NCI-H526 treated with DMSO at 0.1 percent for 48 hours (cell line): Measurements from ENCODE around the gene ADGRG1.

Experiments used
- DNase-seq: peaks from one replicate; lab custom pipeline; 2025; lab: John Stamatoyannopoulos, UW

The ADGRG1 gene

DNA sequence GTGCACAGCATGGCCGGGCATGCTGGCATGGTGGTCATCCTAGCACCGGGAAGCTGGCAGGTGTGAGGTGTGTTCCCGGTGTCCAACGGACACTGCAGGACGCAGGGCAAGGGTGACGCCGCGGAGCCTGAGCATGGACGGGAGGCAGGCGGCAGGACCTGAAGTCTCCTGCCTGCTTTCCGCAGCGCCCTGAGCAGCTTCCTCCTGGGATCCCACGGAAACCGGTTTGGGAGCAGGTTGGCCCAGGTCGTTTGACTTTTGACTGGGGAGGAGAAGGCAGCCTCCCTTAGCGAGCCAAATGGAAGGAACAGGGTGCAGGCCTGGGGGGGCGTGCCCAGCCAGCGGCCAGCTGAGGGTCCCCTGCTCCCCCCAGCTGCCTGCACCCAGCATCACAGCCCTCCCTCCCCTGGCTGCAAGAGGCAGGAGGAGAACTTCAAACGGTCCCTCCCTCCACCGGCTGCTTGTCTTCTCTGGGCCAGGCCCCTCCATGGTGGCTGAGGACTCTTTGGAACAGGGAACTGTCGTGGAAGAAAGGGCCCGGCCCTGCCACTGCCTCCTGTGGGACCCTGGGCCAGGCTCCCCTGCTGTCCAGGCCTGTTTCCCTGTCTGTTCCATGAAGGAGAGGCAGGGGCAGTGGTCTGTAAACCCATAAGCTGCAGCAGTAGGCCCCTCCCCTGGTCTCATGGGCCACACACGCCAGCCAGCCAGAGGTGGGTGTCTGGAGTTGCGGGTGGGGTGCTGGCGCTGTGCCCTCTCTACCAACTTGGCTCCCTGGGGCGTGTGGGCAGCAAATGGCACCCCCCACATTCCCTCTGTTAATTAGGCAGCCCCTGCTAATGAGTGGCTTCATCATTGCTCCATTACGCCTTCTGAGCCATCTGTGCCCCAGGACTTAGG is 7.8 kb upstream of the ADGRG1 start:
- DNase-seq = peak; percentile 19

DNA sequence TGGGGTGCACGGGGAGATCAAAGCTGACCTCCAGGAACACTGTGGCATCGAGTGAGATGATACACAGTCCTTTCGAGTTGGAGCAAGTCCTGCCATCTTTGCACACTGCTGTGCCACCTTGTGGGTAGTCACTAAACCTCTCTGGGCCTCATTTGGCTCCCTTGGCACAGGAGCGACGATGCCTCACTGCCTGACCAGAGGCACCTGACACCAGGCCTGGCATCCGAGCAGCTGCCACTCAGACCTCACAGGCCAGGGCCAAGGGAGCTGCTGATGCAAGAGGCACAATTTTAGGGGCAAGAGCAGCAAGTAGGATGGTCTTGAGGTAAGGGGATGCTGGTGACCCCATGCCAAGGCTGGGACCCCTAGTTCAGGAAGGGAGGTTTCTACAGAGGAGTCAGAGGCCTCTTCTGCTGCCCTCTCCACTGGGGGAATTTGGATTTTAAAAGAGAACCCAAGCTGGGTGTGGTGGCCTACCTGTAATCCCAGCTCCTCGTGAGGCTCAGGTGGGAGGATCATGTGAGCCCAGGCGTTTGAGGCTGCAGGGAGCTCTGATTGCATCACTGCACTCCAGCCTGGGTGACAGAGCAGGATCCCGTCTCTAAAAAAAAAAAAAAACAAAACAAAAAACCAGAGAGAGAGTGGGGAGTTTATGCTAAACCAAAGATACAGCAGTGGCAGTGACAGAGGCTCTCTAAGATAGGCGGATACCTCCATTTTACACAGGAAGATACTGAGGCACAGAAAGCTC is 6.7 kb upstream of the ADGRG1 start:
- no peak for DNase-seq

GRCh38 chr16:57622361-57623250 is 5.8 kb upstream of the ADGRG1 start:
- DNase-seq = no peak

DNA sequence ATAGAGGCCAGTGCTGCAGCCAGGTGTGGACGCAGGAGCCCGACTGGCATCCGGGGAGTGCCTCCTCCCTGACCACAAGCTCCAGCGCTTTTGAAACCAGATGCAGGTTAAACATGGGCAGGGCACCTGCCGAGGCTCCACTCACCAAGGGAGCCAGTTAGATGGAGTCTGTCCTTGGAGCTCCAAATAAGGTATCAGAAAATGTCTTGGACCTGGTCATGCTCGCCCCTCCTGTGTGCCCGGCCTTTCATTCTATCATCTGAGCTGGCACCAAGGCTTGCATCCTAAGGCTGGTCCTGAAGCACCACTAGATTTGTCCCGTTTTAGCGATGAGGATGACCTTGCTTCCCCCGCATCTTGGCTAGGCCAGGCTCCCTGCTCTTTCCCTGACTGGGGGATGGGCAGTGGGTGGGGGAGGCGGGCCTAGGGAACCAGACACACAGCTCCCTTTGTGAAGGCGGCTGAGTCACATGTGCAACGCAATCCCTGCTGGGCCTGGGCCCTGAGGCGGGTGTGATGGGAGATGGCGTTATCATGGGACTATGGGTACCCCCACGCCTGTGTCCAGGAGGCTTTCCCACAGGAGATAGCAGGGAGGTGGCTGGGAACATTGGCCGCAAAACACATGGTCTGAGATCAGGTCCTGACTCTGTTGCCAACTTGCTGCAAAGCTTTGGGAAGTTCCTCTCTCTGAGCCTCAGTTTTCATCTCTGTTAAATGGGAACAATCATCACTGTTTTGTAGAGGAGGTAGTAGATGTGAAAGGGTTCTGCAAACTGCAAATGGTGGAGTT is 5.0 kb upstream of the ADGRG1 start:
- no peak for DNase-seq

DNA sequence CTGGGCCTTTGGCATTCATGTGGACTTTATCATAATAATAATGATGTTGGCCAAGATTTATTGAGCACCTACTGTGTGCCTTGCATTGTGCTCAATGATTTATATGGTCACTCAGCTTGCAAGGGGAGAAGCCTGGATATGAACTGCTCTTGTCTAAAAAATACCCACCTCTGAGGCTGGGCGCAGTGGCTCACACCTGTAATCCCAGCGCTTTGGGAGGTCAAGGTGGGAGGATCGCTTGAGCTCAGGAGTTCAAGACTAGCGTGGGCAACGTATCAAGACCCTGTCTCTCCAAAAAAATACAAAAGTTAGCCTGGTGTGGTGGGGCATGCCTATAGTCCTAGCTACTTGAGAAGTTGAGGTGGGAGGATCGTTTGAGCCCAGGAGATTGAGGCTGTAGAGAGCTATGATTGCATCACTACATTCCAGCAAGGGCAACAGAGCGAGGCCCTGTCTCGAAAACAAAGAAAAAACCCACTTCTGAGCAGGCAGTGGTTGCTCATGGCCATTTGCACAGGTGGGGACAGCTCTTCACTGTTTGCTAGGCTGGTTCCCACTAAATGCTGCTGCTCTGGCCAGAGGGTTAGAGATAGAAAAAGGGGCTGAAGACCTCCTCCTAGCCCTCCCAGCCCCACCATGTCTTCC is 4.3 kb upstream of the ADGRG1 start:
- no peak for DNase-seq

DNA sequence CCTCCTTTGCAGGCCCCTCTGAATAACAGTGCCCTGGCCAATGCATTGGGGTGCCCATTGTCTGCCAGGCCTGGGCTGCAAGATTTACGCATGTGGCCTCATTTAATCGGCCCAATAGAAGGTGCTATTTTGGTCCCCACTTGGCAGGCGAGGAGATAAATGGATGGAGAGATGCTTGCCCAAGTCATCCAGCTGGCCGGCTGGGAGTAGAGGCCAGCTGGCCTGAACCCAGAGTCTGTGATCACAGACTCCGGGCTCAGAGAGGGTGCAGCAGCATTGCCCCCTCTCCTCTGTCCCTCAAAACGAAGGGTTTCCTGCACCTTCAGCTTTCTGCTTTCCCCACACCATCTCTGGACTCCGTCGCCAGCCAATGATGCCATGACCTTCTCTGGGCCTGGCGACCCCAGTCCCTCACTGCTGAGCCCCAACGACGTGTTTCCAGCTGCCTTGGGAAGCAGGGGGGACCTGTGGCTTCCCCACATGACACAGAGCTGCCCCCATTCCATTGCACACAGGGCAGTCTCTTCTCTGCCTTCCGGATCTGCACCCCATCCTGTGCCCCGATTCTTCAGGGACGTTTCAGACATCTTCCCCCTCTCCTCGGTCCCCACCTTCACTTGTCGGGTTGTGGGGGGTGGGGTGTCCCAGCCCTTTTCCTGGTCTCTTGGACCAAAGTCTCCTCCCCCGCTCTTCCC is 3.5 kb upstream of the ADGRG1 start:
- DNase-seq = no peak

GRCh38 chr16:57626420-57627170 is 1.8 kb upstream of the ADGRG1 start:
- DNase-seq = no peak

DNA sequence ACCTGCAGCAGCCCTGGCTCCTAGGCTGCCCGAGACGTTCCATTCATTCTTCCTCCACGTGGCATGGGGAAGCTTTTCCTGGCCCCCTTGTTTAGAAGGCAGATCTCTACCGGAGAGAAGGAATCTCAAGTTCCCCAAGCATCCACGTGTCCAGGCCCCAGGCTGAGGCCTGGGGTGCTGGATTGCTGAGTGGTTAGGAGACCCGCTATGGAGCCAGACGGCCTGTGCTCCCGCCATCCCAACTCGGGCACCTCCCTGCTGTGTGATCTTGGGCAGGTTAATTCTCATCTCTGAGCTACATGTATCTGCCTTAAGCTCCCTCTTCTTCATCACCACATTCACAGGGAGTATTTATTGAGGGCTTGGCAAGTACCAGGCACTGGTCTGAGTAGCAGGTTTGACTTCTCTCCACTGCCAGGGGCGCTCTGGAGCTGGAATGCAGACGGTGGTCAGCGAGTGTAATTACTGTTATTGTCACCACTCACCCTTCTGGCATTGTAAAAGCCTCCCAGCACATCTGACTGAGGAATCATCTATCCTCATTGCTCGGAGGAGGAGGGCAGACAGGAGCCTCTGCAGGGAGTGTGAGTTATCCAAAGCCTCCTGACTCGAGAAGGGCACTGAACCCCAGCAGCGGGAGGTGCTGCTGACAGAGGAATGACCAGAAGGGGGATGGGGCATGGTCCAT is 1.1 kb upstream of the ADGRG1 start:
- DNase-seq = no peak

GRCh38 chr16:57628783-57629293 is 408 bp downstream of the ADGRG1 start:
- DNase-seq = no peak

DNA sequence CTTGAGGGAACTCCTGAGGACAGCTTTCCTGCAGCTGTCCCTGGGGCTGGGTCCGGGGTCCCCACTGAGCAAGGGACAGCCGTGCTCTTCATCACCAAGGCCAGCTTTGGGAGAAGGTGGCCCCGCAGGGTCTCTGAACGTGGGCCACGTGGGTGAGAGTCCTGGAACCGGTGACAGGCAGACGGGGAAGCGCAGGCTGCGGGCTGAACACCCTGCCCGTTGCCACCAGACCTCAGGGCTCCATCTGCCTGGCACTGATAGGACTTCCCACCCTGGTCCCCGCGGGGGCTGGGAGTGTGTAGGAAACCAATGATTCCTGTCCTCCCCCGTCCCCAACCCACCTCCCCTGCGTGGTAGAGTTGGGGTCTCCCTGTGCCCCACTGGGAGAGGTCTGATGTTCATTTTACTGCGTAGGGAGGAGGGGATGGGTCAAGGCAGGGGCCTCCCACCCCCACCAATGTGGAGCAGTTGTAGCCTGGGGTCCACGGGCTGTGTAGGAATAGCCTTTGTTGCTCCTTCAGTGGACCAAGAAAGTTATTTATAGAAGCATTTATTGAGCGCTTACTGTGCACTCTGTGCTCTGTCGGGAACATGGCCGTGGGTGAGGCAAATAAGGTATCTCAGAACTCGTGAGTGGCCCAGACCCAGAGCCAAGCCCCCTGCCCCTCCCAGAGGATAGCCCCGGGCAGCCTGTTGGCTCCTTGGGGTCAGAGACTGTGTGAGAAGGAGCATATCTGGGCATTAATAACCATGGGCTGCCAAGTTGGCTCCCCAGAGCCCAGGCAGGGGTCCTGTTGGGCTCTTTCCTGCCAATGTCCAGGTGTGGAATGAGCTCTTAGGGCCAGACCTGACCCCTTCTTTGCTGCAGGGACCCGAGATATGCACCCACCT is 1.3 kb downstream of the ADGRG1 start:
- DNase-seq = no peak

- no peak for DNase-seq
These were observed 2.0 kb downstream of the ADGRG1 start for GRCh38 chr16:57630407-57630797.

DNA sequence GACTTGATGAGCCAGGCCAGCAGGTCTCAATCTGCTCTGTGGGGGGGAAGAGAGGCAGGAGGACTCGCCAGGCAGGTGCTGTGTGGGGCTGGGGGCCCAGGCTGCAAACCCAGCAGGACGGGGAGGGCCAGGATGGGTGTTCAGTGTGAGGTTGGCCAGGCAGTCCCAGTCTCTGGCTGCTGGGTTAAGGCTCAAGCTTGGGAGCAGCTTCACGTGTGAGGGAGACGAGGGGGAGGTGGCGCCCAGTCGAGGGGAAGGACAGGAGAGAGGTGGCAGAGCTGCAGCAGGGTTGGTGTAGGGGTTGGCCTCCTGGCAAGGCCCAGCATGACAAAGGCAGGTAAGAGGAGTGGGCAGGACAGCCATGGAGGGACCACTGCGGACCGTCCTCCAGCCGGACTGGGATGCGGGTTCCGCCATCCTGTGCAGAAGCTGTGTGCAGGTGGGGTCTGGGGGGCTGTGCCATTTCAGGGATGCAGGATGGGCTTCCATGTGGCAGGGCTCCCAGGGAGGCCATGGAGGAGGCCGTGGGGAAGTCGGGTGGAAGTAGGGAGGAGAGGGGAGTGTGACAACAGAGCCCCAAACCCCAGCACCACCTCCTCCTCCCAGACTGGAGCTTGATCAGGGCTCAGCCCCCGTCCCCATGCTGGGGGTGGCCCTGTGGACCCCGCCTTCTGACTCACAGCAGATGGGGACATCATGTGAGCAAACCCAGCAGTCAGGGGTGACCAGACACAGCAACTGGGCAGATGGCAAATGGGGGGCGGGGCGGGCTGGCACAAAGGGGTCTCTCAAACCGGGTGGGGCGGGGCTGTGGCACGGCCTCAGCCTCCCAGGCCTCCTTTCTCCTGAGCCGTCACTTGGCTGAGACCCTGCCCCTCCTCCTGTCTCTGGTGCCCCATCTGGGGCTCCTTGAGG is 2.8 kb downstream of the ADGRG1 start:
- DNase-seq = no peak

DNA sequence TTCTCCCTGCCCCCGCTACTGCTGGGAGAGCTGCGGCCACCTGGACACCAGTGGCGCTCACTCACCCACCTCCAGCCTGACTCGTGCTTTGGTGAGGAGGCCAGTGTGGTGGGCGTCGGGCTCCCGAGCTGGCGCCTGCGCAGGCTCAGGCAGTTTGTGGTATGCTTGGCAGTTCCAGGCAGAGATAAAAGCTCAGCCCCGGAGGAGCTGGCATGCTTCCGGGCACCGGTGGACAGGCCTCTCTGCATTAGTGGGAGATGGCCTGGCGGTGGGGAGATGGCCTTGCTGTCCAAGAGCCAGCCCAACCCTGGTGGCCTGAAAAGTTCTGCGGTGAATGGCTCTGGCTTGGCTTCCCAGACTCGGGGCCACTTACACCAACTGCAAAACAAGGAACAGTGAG is 4.1 kb downstream of the ADGRG1 start:
- no peak for DNase-seq

DNA sequence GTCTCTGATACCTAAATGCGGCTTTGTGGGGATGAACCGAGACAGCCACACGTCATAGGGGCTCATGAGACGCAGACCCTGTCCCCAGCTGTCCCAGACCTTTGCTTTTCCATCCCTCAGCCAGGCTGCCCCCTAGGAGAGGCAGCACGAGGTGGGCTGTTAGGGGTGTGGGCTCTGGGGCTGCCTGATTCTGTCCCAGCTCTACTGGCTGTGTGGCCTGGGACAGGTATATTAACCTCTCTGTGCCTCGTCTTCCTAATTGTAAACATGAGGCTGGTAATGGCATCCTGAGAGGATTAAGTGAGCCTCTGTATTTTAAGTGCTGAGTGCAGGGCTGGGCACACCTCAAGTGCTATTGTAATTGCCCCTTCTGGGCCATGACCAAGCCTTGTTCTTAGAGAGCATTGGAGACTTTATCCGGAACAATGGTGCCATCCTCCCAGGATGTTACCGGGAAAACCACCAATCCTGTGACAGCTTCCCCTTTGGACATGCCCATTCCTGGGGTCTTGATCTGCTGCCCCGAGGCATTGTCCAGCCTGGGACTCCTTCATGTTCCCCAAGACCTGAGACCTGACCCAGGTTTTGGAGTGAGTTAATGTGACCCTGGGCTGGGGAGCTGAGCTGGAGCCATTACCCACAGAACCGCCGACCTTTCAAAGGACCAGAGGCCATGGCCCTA is 5.1 kb downstream of the ADGRG1 start:
- no peak for DNase-seq

DNA sequence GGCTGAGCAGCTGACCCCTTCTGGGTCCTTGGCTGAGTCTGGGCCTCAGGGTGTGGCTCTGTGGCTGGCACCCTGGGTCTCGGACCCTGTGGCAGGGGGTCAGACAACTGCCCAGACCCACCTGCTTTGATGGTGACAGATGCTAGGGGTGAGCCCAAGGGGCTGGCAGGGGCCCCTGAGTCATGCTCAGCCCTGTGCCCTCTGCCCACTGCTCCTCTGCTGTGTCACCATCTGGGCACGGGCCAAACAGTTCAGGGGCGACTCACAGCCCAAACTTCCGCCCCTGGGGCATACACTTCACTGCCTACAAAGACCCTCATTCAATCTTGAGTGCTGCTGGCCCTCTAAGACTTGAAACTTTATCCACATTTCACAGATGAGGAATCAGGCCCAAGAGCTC is 5.7 kb downstream of the ADGRG1 start:
- no peak for DNase-seq
